Ovary (tissue), 3 donors: ENCODE data around the gene STING1.

Experiments used
- CTCF ChIP-seq, 3 donors: fragments of 450-650 bp in 2 of 3; fragments of 200-600 bp in 1 of 3; IDR thresholded peaks; one replicate each; pipeline versions ENCODE4 v1.5.1 to v1.8.0; 2016 to 2022; ENCODE audit warnings: antibody characterized with exemption in 3 of 3, mild to moderate bottlenecking in 1 of 3
- POLR2A ChIP-seq: fragments of 450-650 bp; IDR thresholded peaks from one replicate; pipeline ENCODE4 v1.6.1; 2017; ENCODE audit warnings: antibody characterized with exemption, mild to moderate bottlenecking, moderate library complexity
- donor health status: DM: no; HTN: no; CAD: no.

- no peak for TF ChIP-seq CTCF (IDR thresholded peaks at IDR 0.05)
- TF ChIP-seq POLR2A: no peak
These were observed 5.7 kb upstream of the STING1 start for GRCh38 chr5:139488260-139488659.
